WERI-Rb-1 (cell line): ENCODE data around the gene PDE4B.
"Not testable (repeated sequence)": the region's sequence is repeated elsewhere in the genome, so short reads cannot be mapped to it uniquely, and the experiment has no call there.

ENCODE experiments used
- DNase-seq: peaks from one replicate; pipeline ENCODE4 v3.0.0-alpha.2; 2020
- H3K27ac ChIP-seq: fragments of 250-450 bp; sonication (Bioruptor Pico); 2 replicates; pipeline ENCODE4 v1.5.1; 2020; ENCODE audit warnings: mild to moderate bottlenecking, moderate library complexity
- H3K27me3 ChIP-seq: fragments of 250-450 bp; sonication (Bioruptor Pico); 2 replicates; pipeline ENCODE4 v1.5.1; 2021; ENCODE audit warnings: mild to moderate bottlenecking, low read depth, moderate library complexity; ENCODE audit not compliant: insufficient read depth, severe bottlenecking
- H3K36me3 ChIP-seq: fragments of 250-450 bp; sonication (Bioruptor Pico); 2 replicates; pipeline ENCODE4 v1.5.1; 2020; ENCODE audit warnings: mild to moderate bottlenecking, moderate library complexity
- H3K4me3 ChIP-seq: 2 replicates; pipeline ENCODE4 v1.5.1; 2011; ENCODE audit warnings: low read depth, mild to moderate bottlenecking, control low read depth, low read length
- H3K9me3 ChIP-seq: fragments of 250-450 bp; sonication (Bioruptor Pico); 2 replicates; pipeline ENCODE4 v1.5.1; 2021; ENCODE audit warnings: mild to moderate bottlenecking, moderate library complexity; ENCODE audit not compliant: severe bottlenecking
- CTCF ChIP-seq: IDR thresholded peaks from 2 replicates; pipeline ENCODE4 v1.5.1; 2011; ENCODE audit warnings: low read depth, mild to moderate bottlenecking, control low read depth, inconsistent platforms, low read length

PDE4B gene

DNA sequence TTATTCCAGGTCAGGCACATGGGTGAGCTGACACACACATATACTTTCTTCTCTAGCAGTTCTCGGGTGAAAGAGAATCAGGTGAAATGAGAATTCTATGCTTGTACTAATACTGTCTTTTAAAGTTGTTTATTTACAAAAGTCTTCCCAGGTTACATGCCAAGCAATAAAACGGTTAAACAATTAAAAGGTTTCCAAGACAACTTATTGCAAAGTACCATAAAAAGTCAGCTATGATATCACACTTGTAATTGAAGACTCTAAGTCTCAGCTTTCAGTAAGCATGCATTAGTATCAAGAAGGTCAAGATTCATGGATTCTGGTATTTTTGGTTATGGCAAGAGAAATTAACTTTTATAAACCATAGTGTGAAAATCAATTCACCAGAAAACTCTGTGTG lies 171.4 kb downstream of the PDE4B start:
- no peaks in the 10 kb centered on the region for H3K36me3 ChIP-seq
- no peak for TF ChIP-seq CTCF

GRCh38 chr1:65965112-65965996 lies 172.7 kb downstream of the PDE4B start:
- no peak for DNase-seq
- H3K36me3 ChIP-seq = no peaks in the 10 kb centered on the region
- H3K27me3 ChIP-seq = no peaks in the 10 kb centered on the region
- TF ChIP-seq CTCF = no peak
- no peak overlapping the region for H3K4me3 ChIP-seq
- no peak overlapping the region for H3K27ac ChIP-seq
- no peaks in the 10 kb centered on the region for H3K9me3 ChIP-seq

More for the DNA sequence above, 171.4 kb downstream of the PDE4B start:
- Histone ChIP-seq H3K4me3 (no peak overlapping the region), H3K27ac (no peak overlapping the region), H3K9me3 (no peaks in the 10 kb centered on the region), H3K27me3 (no peaks in the 10 kb centered on the region)
- DNase-seq = no peak

- DNase-seq, H3K27ac ChIP-seq, H3K36me3 ChIP-seq, H3K9me3 ChIP-seq, H3K4me3 ChIP-seq, H3K27me3 ChIP-seq: not testable (repeated sequence)
Measured at GRCh38 chr1:65967492-65967891, 174.8 kb downstream of the PDE4B start.

GRCh38 chr1:65971547-65971946 lies 178.9 kb downstream of the PDE4B start:
- Histone ChIP-seq H3K36me3 (no peaks in the 10 kb centered on the region), H3K27me3 (no peaks in the 10 kb centered on the region), H3K9me3 (peaks cover 5% of the 10 kb centered on the region), H3K4me3 (no peak overlapping the region), H3K27ac (no peak overlapping the region)
- no peak for TF ChIP-seq CTCF
- no peak for DNase-seq

GRCh38 chr1:65975708-65976107 lies 183.0 kb downstream of the PDE4B start:
- H3K9me3 ChIP-seq = peaks cover 5% of the 10 kb centered on the region
- no peak for DNase-seq
- no peak for TF ChIP-seq CTCF
- H3K27me3 ChIP-seq = no peaks in the 10 kb centered on the region
- H3K4me3 ChIP-seq = no peak overlapping the region
- H3K27ac ChIP-seq = no peak overlapping the region
- H3K36me3 ChIP-seq = no peaks in the 10 kb centered on the region

DNA sequence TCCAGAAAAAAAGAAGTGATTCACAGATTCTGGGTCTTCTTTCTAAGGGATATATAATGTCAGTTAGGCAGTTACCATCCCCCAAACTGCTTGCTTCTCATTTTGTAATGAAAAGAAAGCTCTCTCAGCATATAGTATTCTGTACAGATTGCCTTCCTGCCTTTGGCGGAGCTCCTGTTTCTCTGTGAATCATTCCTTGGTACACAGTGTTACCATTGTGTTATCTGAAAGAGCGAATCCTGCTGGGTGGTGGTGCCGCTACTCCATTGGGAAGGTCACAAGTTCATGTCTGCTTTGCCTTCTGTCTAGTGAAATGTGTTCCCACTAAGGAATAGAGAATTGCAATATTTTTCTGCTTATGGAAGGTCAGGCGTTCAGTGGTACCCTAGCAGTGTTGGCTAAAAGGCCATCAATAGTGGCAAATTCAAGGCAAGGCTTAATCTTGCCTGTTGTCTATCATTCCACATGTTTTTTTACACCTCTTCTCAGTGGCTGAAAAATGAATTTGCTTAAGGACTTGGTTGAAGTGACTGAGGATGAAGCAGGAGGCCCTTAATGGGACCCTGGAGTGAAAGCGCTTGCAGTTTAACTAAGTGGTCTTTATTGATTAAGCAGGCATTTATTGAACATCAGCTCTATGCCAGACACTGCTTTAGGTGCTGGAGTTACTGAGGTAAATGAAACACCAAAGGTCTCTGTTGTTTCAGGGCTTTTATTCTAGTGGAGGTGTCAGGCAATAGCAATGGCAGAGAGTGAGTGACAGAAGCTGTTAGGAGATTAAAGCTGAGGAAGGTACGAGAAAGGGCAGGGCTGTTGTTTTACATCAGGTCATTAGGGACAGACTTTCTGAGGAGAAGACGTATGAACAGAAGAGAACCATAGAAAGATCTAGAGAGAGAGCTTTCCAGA lies 186.7 kb downstream of the PDE4B start:
- no peak overlapping the region for H3K4me3 ChIP-seq

More for the DNA sequence above, 186.7 kb downstream of the PDE4B start:
- DNase-seq = no peak
- TF ChIP-seq CTCF = no peak
- Histone ChIP-seq H3K9me3 (peaks cover 5% of the 10 kb centered on the region), H3K36me3 (no peaks in the 10 kb centered on the region), H3K27ac (no peak overlapping the region), H3K27me3 (no peaks in the 10 kb centered on the region)
